T1000 (cell line): ENCODE measurements around the gene PI4KA.
"Not testable (repeated sequence)": the region's sequence is repeated elsewhere in the genome, so short reads cannot be mapped to it uniquely, and the experiment has no call there.

Experiments used
- DNase-seq: peaks from one replicate; lab custom pipeline; 2025; ENCODE audit warnings: mixed read lengths; lab: John Stamatoyannopoulos, UW

Gene PI4KA

DNA sequence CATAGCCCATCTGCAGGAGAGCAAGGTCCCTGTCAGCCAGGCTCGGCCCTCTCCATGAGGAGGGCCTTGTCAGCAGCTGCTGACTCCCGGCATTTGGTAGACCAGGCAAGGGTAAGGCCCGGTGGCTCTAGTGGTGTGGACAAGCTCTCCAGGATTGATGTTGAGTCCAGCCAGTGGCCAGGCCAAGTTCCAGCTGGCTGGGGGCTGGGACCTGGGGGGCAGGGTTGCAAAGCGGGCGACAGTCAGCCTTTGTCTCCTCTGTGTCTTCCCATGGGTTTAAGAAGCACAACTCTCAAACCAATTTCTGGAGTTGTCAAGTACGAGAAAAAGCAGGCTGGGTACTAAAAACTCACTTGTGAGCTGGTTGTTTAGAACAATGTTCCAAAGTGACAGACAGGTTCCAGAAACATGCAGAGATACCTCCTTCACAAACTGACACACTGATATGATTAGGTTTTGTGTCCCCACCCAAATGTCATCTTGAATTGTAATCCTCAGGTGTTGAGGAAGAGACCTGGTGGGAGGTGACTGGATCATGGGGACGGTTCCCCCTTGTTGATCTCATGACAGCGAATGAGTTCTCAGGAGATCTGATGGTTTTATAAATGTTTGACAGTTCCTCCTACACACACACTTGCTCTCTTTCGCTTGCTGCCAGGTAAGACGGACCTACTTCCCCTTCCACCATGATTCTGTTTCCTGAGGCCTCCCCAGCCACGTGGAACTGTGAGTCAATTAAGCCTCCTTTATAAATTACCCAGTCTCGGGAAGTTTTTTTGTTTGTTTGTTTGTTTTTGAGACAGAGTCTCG lies 137.0 kb downstream of the PI4KA start:
- no peak for DNase-seq

GRCh38 chr22:20720692-20721408 lies 137.8 kb downstream of the PI4KA start:
- DNase-seq = no peak

GRCh38 chr22:20718727-20719126 lies 139.9 kb downstream of the PI4KA start:
- DNase-seq = not testable (repeated sequence)

GRCh38 chr22:20717981-20718380 lies 140.6 kb downstream of the PI4KA start:
- DNase-seq = not testable (repeated sequence)

DNA sequence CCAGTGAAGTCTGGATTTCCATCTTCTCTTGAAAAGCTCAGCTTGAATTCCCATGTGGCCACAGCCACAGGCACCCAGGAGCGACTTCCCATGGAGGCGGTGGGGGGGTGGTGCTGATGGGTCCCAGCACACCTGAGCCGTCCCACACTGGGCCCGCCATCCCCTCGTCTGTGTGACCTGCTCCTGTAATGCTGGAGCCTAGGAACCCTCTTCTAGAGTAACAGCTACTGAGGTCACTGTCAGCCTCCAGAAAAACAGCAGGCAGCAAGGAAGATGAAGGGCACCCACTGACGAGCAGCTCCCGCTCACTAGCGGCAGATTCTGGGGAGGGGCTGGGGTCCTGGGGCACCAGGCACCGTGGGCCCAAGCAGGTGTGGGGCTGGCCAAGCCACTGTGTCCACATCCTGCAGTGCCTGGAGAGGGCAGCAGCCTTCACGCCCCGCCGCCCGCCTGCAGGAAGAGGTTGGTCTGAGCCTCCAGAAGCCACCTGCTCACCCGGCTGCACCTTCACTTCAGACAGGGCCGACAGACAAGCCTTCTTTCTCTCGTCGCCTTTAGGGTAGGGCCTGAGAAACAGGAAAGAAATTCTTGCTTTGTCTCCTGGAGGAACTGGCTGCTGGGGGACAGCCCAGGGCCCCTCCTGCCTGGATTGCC lies 141.3 kb downstream of the PI4KA start:
- DNase-seq = not testable (repeated sequence)

DNA sequence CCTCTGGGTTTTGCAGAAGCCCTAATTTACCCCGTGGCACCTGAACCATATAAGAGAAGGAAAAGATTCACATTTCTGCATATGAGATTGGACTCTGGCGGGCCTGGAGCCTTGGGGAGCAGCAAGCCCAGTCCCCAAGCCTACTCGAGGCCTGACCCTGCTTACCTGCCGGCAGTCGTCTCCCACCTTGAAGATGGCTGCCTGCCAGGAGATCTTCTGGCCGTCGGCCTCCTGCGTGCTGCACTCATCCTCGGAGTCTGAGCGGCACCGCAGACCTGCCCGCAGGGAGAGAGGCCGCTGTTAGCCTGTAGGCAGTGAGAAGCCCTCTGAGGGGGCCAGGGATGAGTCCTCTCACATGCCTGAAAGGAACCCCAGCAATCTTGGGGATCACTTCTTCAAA lies 145.5 kb downstream of the PI4KA start:
- DNase-seq = not testable (repeated sequence)

GRCh38 chr22:20709966-20710365 lies 148.6 kb downstream of the PI4KA start:
- not testable (repeated sequence) for DNase-seq

DNA sequence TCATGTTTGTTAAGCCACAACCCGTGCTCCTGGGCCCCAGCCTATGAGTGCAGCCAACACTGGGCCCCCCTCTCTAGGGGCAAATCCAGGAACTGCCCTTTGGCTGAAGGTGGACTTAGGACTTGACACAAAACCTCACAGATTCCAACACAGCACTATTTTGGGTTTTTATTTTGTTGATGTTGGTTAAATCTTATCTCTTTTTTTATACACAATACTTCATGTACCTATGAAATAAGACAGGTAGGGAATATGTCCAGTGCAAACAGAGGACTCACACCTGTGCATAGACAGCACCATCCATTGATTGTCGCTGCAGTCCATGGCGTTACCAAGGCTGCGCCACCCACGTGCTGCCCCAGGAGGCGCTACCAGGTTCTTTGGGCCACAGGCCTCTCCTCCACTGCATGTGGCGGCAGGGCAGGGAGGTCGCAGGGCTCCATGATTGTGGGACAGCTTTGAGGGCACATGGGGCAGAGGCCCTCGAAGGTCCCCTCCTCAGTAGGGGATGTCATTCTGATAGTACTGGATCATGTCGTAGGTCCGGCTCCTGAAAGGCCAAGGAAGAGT lies 151.0 kb downstream of the PI4KA start:
- not testable (repeated sequence) for DNase-seq

- not testable (repeated sequence) for DNase-seq
These were observed 154.6 kb downstream of the PI4KA start for GRCh38 chr22:20703816-20704609.

GRCh38 chr22:20703414-20703806 lies 155.2 kb downstream of the PI4KA start:
- not testable (repeated sequence) for DNase-seq

- DNase-seq = peak; percentile 97
These were observed 155.8 kb downstream of the PI4KA start for GRCh38 chr22:20702546-20703413.

DNA sequence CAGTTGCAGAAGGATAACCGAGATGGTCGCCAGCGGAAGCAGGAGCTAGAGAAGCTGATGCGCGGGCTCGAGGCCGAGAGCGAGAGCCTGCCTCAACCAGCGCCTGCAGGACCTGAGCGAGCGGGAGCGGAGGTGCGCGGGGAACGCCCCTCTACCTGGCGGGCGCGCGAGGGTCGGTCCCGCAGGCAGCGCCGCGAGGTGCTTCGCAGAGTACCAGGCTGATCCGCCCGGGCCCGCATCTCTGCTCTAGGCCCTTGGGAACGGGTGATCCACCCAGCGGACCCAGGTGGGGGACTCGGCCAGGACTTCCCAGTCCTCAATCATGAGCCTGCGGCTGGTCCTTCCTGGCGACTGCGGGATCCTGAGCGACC lies 156.5 kb downstream of the PI4KA start:
- not testable (repeated sequence) for DNase-seq

DNA sequence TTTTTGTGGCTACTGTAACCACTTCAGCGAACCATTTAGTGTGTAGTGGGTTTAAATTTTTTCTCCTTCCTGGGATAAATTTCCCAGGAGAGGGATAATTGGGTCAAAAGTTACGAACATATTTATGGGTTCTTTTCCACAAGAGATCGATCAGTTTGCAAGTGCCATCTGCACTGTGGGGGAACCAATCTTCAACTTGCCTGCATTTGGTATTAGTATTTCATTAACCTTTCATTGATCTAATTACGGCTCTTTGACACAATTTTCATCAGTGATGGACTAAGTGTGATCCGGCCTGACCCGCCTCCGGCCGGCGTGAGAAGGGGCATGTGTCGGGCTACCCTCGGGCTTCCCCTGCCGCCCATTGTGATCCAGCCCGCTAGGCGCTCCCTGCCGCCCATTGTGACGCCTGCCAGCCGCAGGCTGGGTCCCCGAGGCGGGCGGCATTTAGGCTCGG lies 156.9 kb downstream of the PI4KA start:
- DNase-seq = not testable (repeated sequence)

- DNase-seq = not testable (repeated sequence)
These were observed 158.3 kb downstream of the PI4KA start for GRCh38 chr22:20700347-20700746.

DNA sequence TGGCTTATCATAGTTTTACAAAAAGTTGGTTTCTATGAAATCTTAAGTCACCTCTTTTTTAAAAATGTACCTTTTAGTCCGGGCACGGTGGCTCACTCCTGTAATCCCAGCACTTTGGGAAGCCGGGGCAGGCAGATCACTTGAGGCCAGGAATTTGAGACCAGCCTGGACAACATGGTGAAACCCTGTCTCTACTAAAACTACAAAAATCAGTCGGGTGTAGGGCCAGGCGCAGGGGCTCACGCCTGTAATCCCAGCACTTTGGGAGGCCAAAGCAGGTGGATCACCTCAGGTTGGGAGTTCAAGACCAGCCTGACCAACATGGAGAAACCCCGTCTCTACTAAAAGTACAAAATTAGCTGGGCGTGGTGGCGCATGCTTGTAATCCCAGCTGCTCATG lies 158.8 kb downstream of the PI4KA start:
- DNase-seq = not testable (repeated sequence)

GRCh38 chr22:20697481-20698113 lies 161.0 kb downstream of the PI4KA start:
- peak; percentile 57 for DNase-seq

DNA sequence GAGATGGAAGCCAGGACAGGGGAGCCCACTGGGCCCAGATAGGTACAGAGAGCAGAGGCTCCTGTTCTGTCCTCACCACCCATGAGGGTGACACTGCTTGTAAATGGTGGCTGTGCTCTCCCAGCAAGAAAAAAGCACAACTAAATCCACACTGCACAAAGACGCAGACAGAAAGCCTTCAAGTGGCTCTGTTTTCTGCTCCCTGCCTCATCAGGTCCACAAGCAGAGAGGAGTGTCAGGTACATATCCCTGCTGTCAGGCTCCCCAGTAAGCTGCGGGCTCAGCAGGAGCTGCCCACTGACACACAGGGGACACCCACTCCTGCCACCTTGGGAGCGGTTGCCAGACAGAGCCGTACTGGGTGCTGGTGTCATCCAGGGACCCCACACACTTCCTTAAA lies 162.6 kb downstream of the PI4KA start:
- DNase-seq = not testable (repeated sequence)

DNA sequence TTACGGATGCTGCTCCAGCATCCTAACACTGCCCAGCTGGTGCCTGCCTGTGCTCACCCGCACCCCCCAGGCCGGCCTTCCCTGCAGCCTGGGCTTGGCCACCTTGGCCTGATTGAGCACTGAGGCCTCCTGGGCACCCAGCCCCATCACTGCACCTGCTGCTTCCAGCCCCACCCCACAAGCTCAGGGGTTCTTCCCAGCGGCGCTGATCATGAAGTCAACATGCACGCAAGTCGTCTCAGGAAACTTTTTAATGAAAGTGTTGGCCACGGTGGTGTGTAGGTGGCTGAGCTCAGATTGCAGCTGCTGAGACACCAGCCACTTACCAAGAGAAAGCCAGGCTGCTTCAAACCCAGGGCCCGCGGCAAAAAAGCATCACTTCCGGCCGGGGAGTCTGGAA lies 163.4 kb downstream of the PI4KA start:
- DNase-seq = not testable (repeated sequence)

- DNase-seq = not testable (repeated sequence)
These were observed 164.4 kb downstream of the PI4KA start for GRCh38 chr22:20694256-20694655.

DNA sequence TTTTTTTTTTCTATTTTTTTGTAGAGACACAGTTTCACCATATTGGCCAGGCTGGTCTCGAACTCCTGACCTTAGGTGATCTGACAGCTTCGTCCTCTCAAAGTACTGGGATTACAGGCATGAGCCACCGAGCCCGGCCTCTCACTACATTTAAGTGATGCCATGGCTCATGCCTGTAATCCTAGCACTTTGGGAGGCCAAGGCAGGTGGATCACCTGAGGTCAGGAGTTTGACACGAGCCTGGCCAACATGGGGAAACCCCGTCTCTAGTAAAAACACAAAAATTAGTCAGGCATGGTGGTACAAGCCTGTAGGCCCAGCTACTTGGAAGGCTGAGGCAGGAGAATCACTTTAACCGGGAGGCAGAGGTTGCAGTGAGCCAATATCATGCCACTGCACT lies 165.7 kb downstream of the PI4KA start:
- not testable (repeated sequence) for DNase-seq
